NB4 (cell line): ENCODE data around the gene SLC35E4.

Source experiments
- CTCF ChIP-seq: IDR thresholded peaks from one replicate; pipeline ENCODE4 v1.5.1; 2012; ENCODE audit warnings: low read depth, low read length
- MYC ChIP-seq: IDR thresholded peaks from 2 replicates; pipeline ENCODE4 v1.6.1; 2011; ENCODE audit warnings: low read depth, low read length
- POLR2A ChIP-seq: IDR thresholded peaks from 2 replicates; pipeline ENCODE4 v1.6.1; 2011; ENCODE audit warnings: mild to moderate bottlenecking; ENCODE audit not compliant: insufficient read length; ENCODE audit errors: extremely low read depth

GRCh38 chr22:30685178-30685577, 49.6 kb downstream of the SLC35E4 start:
- TF ChIP-seq POLR2A (no peak), CTCF (no peak), MYC (no peak)
